Measurements from ENCODE around the gene BTD.

GRCh38 chr3:15635121-15635661, 33.6 kb downstream of the BTD start:
- TF ChIP-seq FOXK2 (IDR thresholded peaks at IDR 0.05) (no peak), L3MBTL2 (conservative IDR thresholded peaks at IDR 0.05) (no peak), HDGF (IDR thresholded peaks at IDR 0.05; ENCODE audit: borderline replicate concordance) (no peak), SP1 (IDR thresholded peaks at IDR 0.05) (no peak), SUZ12 (IDR thresholded peaks at IDR 0.05) (no peak), BHLHE40 (IDR thresholded peaks at IDR 0.05; ENCODE audit: borderline replicate concordance) (no peak), FOXM1 (IDR thresholded peaks at IDR 0.05; ENCODE audit: borderline replicate concordance) (no peak), PKNOX1 (IDR thresholded peaks at IDR 0.05) (no peak), FOXA1 (IDR thresholded peaks at IDR 0.05) (no peak), ARNT (IDR thresholded peaks at IDR 0.05) (no peak), ELF4 (IDR thresholded peaks at IDR 0.05) (no peak)
